Measurements from ENCODE around the gene L3MBTL3.

- TF ChIP-seq CTCF (conservative IDR thresholded peaks at IDR 0.05; ENCODE audit: low read depth, low read length) (no peak), EZH2 (IDR thresholded peaks at IDR 0.05; ENCODE audit: low read length, unreplicated experiment) (no peak)
Measured at GRCh38 chr6:130069485-130069884, 51.1 kb downstream of the L3MBTL3 start.
